IPS-18c (cell line): ENCODE measurements around the gene KIF3B.
"Not testable (repeated sequence)": the region's sequence is repeated elsewhere in the genome, so short reads cannot be mapped to it uniquely, and the experiment has no call there.

ENCODE experiments used
- H3K4me3 ChIP-seq: 2 replicates; pipeline ENCODE4 v1.7.0; 2013; ENCODE audit warnings: low read depth, mild to moderate bottlenecking, low read length, moderate library complexity; ENCODE audit not compliant: insufficient read depth
- H3K9me3 ChIP-seq: one replicate; pipeline ENCODE4 v1.6.1; 2013; ENCODE audit warnings: mild to moderate bottlenecking, low read length, moderate library complexity; ENCODE audit not compliant: control insufficient read depth, insufficient read depth

KIF3B gene

GRCh38 chr20:32357375-32357868 lies 80.0 kb downstream of the KIF3B start:
- Histone ChIP-seq H3K4me3 (peak overlapping the region; percentile 54; the same call in 1 of the 2 replicates), H3K9me3 (no peaks in the 10 kb centered on the region)

GRCh38 chr20:32357869-32358631 lies 80.6 kb downstream of the KIF3B start, which contains the start of gene ASXL1:
Gene ASXL1 (plus strand): TSS chr20:32358331. CDS start chr20:32358776, 445 bp downstream.
- Histone ChIP-seq H3K4me3 (peak within 1 kb of the TSS; percentile 97), H3K9me3 (no peaks in the 10 kb centered on the region)

- no peak overlapping the region; the same call in 1 of the 2 replicates for H3K4me3 ChIP-seq
- no peaks in the 10 kb centered on the region for H3K9me3 ChIP-seq
Observed at GRCh38 chr20:32358632-32358882, 81.1 kb downstream of the KIF3B start.

- Histone ChIP-seq H3K4me3 (peak overlapping the region; percentile 66), H3K9me3 (no peaks in the 10 kb centered on the region)
Observed at GRCh38 chr20:32358883-32359632, 81.6 kb downstream of the KIF3B start.

- no peaks in the 10 kb centered on the region for H3K9me3 ChIP-seq
- peak overlapping the region; percentile 66 for H3K4me3 ChIP-seq
Observed at GRCh38 chr20:32359633-32360332, 82.3 kb downstream of the KIF3B start.

GRCh38 chr20:32360333-32360634 lies 82.8 kb downstream of the KIF3B start:
- no peak overlapping the region for H3K4me3 ChIP-seq
- no peaks in the 10 kb centered on the region for H3K9me3 ChIP-seq

GRCh38 chr20:32362901-32363364 lies 85.5 kb downstream of the KIF3B start:
- Histone ChIP-seq H3K4me3 (no peak overlapping the region), H3K9me3 (no peaks in the 10 kb centered on the region)

GRCh38 chr20:32363492-32363891 lies 86.0 kb downstream of the KIF3B start:
- H3K9me3 ChIP-seq, result no peaks in the 10 kb centered on the region
- no peak overlapping the region for H3K4me3 ChIP-seq

GRCh38 chr20:32364554-32365208 lies 87.2 kb downstream of the KIF3B start:
- no peak overlapping the region for H3K4me3 ChIP-seq
- no peaks in the 10 kb centered on the region for H3K9me3 ChIP-seq

- Histone ChIP-seq H3K9me3 (no peaks in the 10 kb centered on the region), H3K4me3 (no peak overlapping the region)
Observed at GRCh38 chr20:32365564-32365963, 88.1 kb downstream of the KIF3B start.

- Histone ChIP-seq H3K9me3 (no peaks in the 10 kb centered on the region), H3K4me3 (no peak overlapping the region)
Observed at GRCh38 chr20:32366380-32366779, 88.9 kb downstream of the KIF3B start.

GRCh38 chr20:32368323-32368722 lies 90.9 kb downstream of the KIF3B start:
- Histone ChIP-seq H3K4me3 (no peak overlapping the region), H3K9me3 (no peaks in the 10 kb centered on the region)

- Histone ChIP-seq H3K9me3 (no peaks in the 10 kb centered on the region), H3K4me3 (no peak overlapping the region)
Observed at GRCh38 chr20:32368925-32369324, 91.5 kb downstream of the KIF3B start.

- Histone ChIP-seq H3K4me3 (no peak overlapping the region), H3K9me3 (no peaks in the 10 kb centered on the region)
Observed at GRCh38 chr20:32370897-32371296, 93.4 kb downstream of the KIF3B start.

GRCh38 chr20:32378461-32378860 lies 101.0 kb downstream of the KIF3B start:
- H3K9me3 ChIP-seq, result no peaks in the 10 kb centered on the region
- no peak overlapping the region for H3K4me3 ChIP-seq

GRCh38 chr20:32380037-32380436 lies 102.6 kb downstream of the KIF3B start:
- not testable (repeated sequence) for H3K9me3 ChIP-seq, H3K4me3 ChIP-seq

GRCh38 chr20:32380745-32381144 lies 103.3 kb downstream of the KIF3B start:
- H3K4me3 ChIP-seq, result no peak overlapping the region
- H3K9me3 ChIP-seq, result no peaks in the 10 kb centered on the region
